Central memory CD4-positive, alpha-beta T cell (primary cell): ENCODE measurements around the gene ZNF629.

Experiments
- DNase-seq: peaks from one replicate; pipeline ENCODE4 v3.0.0; 2022

ZNF629 gene

DNA sequence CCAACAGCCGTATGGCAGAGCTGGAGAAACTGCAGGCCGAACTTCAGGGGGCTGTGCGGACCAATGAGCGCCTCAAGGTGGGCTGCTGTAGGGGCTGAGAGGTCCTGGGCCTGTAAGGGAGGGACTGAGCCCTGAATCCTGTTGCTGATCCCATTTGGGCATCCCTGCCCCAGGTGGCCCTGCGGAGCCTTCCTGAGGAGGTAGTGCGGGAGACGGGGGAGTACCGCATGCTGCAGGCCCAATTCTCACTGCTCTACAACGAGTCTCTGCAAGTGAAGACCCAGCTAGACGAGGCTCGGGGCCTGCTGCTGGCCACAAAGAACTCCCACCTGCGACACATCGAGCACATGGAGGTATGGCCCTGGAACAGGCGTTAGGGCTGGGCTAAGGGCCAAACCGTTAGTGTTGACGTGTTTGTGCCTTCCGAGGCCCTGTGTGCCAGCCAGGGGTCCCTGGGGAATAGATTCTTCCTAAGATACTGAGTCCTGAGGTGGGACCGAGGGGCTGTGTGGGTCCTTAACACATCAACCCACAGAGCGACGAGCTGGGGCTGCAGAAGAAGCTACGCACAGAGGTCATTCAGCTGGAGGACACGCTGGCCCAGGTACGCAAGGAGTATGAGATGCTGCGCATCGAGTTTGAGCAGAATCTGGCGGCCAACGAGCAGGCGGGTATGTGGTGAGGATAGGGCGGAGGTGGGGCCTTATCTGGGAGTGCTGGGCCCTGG, 20.6 kb downstream of the ZNF629 start:
- no peak for DNase-seq

DNA sequence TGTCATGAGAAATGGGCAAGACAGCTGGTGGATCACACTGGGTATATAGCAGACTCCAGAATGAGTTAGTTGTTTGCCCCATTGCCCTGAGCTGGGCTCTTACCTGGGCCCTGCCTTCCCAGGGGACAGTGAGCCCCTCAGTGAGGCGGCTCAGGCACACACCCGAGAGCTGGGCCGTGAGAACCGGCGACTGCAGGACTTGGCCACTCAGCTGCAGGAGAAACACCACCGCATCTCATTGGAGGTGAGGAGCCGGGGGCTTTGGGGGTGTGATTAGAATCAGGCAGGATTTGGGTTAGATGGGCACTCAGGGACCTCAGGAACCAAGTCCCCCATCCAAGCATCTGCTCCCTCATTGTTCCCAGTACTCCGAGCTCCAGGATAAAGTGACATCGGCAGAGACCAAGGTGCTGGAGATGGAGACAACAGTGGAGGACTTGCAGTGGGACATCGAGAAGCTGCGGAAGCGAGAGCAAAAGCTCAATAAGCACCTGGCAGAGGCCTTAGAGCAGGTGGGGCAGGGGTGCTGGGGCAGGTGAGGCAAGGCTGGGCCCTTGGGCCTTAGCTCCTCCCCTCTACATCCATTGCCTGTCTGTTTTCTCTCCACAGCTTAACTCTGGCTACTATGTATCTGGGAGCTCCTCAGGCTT, 22.1 kb downstream of the ZNF629 start:
- no peak for DNase-seq

DNA sequence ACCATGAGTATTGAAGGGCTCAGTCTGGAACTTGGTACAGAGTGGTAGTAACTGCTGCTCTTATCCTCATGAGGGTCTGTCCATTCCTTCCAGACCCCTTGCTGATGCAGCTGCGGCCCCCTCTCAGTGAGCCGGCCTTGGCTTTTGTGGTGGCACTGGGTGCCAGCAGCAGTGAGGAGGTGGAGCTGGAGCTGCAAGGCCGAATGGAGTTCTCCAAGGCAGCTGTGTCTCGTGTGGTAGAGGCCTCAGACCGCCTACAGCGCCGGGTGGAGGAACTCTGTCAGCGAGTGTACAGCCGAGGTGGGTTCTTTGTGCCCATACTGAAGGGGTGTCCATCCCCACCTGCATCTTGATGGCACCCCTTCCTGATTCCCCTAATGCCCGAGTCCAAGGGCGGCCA, 22.9 kb downstream of the ZNF629 start:
- no peak for DNase-seq

DNA sequence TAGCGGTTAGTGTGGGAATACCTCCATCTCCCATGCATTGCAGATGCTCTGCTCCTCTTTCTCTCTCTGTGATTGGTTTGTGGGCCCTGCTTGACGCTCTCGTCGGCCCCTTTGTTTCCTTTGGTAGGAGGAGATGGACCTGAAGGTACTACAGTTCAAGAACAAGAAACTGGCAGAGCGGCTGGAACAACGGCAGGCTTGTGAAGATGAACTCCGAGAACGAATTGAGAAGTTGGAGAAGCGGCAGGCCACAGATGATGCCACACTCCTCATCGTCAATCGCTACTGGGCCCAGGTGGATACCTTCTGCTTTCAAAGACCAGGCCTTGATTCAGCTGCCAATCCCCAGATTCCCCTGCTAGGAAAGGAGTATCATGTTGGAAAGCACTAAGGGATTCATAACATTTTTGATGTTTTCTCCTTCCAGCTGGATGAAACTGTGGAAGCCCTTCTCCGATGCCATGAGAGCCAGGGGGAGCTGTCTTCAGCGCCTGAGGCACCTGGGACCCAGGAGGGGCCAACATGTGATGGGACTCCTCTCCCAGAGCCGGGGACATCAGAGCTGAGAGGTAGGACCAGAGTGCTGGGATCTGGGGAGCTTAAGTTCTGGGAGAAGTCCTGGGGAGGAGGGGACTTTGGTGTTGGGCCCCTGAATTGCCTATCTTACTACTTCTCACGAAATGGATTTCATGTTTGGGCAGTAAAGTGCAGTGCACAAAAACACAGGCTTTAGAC, 23.8 kb downstream of the ZNF629 start:
- no peak for DNase-seq

DNA sequence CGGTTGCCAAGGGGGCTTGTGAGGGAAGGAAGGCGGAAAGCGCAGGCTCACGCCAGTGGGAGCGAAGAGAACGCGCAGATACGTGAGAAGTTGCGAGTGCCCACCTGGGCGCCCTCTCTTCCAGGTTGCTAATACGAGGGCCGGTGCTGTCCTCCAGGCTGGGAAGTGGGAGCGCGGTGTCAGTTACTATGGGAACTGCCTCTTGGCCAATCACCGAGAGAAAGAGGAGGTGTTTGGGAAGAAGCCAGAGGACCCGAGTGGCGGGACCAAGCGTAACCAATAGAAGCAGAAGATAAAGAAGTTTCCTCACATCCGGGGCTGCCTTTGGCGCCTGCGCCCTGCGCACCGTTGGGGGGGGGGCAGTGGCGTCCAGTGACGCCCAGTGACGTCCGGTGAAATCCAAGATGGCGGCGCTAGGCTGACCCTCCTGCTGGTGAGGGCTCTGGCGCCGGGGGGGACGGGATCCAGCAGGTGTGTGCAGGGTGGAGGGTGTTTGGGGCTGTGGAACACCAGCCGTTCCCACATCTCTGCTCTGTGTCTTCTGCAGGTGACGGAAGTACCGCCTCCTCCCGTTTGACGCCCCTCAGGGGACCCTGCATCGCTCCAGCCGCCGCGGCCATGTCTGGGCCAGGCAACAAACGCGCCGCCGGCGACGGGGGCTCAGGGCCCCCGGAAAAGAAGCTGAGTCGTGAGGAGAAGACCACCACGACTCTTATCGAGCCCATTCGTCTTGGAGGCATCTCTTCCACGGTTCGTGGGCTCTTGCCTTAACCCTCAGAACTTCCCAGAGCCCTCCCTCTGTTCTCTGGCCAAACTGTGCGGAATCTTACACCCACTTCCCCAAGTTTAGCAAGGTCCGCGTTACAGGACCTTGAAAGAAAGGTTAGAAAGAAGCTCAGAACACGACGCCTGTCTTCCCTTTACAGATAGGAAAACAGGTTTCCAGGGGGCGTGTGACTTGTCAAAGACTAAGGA, 24.8 kb downstream of the ZNF629 start, which contains the start of the genes CFAP119 and RNF40:
TSS of gene CFAP119 (minus strand) at position 135 of the 975 bp plus-strand sequence. CDS start 314 bp downstream, outside the sequence.
TSS of gene RNF40 (plus strand) at position 395 of the 975 bp plus-strand sequence. CDS start at position 619, 224 bp downstream.
- DNase-seq: peak; percentile 92

DNA sequence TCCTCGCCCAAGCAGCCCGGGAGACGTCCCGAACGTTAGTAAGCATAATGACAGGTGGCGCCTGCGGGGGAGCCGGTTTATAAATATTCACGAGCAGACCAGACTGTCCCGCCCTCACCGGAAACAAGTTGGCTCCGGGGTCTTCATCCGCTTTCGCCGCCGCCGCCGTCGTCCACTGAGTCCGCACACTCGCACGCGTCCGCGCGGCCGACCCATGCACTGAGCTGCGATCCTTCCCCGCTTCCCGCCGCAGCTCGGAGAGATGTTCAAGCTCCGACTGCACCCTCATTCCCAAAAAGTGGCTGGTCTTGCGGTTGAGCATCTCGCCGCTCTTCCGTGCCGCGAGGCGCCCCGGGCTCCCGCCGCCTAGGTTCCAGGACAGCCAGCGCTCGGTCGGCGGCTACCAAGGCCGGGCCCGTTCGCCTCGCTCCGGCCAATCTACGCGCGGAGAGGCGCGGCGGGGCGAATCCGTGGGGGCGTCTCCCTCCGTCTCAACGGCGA, 25.5 kb downstream of the ZNF629 start:
- no peak for DNase-seq

DNA sequence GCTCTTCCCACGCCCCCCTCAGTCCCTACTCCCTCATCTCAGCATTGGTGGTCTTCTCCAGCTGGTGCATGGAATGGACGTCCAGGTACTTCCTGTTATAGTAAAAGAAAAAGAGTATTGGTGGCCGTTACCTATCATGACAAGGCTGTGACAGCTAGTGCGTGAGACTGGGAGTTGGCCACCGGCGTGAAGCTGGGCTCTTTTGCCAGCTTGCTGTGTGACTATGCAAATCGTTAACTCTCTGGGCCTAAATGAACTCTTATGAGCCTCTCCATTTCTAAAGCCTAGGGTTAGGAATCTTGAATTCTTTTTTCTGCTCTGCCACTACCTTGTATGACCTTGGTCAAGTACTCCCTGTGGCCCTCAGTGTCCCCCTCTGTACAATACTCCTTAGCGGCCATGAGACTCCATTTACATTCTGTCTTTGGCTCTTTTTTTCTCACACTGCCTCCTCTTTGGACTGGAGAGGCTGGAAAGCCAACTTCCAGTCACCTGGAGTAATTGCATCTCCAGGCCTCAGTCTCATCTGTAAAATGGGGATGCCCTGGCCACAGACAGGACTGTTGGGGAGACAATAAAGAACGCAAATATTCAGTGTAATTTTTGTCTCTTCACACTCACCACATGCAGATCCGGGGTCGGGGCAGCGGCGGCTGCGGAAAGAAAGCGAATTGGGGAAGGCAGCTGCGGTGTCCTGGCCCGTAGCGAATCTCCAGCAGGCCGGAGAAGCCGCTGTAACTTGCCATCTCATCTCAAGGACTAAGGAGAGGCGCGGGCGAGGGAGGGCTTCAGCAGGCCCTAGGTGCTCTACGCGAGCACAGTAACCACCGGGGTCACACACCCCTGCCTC, 26.2 kb downstream of the ZNF629 start:
- DNase-seq: no peak

DNA sequence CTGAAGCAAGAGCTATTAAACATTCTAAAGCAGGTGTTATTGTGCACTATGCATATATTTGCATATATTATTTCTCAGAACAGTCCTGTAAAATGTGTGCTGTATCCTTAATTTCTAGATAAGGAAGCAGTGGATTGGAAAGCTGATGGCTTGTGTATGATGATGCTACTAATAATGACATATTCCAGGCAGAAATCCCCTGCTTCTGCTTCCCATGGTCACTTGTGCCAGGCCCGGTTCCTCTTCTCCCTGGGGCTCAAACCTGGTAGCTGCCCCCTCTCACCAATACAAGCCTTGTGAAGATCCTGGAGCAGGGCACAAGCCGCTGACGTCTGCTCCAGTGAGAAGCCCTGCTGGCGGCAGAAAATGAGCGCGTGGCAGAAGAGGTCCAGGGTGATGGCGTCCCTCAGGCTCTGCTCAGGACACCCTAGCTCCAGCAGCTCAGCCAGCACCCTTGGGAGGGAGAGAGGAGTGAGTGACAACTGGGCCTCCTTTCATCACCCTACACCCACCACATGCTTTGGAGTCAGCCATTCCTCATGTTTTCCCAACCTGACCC, 26.9 kb downstream of the ZNF629 start:
- DNase-seq: no peak

DNA sequence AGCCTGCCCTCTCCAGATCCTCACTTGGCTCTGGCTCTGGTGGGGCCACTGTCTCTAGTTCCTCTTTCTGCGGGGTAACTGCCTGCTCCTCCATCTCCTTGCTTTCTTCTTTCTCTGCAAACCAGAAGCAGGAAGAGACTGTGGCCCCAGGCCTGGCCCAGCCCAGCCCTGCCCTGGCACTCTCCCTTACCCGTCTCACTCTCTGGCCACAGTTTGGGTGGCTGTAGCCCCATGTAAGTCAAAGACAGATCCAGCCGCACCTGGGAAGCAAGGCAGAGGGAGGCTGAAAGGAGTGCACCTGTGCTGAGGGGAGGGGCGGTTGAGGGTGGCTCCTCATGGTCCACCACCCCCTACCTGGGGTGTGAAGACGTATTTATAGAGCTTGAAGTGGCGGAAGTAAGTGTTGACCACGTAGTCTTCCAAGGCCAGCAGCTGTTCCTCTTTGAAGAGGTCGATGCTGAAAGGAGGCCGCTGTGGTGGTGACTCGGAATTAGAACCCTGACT, 28.0 kb downstream of the ZNF629 start:
- no peak for DNase-seq

DNA sequence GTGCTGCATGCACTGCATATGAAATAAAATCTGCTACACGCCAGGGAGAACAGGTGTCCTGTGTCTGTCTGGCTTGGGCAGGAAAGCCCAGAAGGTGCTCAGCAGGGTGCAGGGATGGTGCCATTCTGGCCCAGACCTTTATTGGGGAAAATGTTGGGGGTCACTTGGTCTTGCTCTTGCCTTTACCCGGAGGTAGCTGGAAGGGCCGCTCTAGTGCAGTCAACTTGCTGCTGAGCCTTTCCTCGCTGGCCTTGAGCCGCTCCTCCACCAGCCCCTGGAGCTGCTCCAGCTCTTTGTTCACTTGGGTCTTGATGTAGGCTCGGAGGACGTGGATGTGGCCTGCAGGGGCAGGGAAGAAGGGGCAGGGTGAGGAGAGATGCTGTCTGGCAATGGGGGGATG, 29.7 kb downstream of the ZNF629 start:
- DNase-seq: no peak

DNA sequence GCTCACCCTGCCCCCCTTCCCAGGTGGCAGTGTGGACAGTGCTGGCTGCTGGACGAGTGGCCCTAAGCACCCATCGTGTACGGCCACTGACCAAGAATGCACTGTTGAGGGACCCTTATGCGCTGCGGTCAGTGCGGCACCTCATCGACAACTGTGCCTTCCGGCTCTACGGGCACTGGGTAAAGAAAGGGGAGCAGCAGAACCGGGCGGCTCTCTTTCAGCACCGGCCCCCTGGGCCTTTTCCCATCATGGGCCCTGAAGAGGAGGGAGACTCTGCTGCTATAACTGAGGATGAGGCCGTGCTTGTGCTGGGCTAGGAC, 30.3 kb downstream of the ZNF629 start:
- no peak for DNase-seq

DNA sequence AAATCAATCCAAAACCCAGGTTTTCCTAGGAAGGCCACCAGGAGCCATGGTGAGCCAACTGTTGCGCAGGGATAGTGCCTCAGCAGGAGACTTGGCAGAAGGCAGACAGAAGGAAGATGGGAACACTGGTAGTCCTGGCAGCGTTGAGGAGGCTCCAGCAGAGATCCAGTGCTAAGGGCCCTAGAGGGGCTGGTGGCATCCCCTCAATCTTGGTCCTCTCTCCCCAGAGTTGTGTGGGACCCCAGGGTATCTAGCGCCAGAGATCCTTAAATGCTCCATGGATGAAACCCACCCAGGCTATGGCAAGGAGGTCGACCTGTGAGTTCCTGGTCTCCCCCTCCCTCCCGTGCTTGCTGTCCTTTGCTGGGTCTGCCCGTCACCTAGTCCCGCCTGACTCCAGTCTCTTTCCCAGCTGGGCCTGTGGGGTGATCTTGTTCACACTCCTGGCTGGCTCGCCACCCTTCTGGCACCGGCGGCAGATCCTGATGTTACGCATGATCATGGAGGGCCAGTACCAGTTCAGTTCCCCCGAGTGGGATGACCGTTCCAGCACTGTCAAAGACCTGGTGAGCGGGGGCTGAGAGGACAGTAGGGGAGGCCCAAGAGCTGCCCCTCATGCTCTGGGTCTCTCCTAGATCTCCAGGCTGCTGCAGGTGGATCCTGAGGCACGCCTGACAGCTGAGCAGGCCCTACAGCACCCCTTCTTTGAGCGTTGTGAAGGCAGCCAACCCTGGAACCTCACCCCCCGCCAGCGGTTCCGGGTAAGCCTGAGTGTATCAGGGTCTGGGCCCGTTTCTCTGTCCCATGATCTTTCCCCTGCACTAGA, 30.8 kb downstream of the ZNF629 start:
- no peak for DNase-seq

DNA sequence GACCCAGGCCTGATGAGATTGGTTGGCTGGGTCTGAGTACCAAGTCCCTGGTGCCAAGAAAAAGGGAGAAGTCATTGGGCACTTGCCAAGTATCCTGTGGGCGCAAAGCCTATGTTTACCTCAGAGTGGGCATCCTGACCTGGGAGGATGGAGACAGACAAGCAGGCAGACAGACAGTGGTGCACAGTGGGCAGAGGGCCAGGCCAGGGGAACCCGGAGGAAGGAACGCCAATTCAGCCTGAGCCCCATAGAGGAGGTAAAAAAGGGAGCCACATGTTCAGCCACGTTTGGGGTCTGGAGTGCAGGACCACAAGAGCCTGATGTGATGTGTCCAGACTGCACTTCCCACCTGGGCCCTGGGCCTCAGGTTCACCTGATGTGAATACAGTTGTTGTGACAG, 33.4 kb downstream of the ZNF629 start:
- DNase-seq: no peak

DNA sequence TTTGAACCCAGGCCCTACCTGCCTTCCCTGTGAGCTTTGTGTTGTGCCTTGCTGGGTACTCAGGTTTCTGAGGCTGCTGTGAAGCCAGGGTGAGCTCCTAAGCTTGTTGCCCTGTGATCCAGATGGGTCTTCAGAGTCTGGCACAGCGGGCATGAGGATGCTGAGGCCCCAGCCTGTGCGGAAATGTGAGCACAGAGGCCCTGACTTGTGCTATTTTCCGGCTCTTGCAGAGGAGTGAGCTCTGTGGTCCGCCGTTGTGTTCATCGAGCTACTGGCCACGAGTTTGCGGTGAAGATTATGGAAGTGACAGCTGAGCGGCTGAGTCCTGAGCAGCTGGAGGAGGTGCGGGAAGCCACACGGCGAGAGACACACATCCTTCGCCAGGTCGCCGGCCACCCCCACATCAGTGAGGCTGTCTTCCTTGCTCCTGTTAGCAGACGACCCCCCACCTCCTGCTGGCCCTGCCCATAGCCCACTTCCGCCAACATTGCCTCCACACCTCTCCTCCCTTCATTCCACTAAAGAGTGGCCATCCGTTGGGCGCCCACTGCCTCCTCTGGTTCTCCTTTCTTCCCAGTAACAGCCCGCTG, 36.0 kb downstream of the ZNF629 start:
- DNase-seq: no peak

DNA sequence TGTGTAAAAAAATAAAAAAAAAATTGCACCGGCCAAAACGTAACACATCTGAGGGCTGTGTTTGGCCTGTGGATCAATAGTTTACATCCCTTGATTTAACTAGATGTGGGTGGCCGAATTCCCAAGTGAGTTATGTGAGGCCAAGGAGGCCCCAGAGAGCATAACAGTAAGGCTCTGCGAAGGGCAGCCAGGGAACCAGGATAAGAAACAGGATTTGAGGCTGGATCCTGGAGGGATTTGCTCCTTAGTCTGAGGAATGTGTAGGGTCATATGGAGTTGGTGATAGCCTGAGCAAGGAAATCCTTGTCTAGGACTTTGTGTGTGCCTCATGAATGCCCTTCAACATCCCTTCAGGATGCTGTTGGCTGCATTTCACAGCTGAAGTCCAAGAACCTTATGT, 36.8 kb downstream of the ZNF629 start:
- no peak for DNase-seq

DNA sequence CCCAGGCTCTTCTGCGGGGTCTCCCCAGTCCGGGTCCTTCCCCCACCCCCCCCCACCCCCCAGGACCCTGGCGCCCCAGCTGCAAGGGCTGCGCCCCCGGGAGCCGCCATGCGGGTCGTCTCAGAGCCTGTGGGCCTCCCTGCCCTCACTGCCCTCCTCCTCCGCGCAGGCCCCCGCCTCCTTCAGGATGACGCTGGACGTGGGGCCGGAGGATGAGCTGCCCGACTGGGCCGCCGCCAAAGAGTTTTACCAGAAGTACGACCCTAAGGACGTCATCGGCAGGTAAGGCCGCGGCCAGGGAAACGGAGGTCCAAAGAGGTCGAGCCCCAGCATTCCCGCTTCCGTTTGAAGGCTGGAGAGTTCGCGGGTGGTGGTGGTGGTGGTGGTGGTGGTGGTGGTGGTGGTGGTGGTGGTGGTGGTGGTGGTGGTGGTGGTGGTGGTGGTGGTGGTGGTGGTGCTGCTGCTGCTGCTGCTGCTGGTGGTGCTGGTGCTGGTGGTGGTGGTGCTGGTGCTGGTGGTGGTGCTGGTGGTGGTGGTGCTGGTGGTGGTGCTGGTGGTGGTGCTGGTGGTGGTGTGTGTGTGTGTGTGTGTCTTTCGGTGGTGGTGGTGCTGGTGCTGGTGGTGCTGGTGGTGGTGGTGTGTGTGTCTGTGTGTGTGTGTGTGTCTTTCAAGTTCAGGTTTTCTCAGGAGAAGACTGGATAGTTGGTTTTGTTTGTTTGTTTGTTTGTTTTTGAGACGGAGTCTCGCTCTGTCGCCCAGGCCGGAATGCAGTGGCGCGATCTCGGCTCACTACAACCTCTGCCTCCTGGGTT, 38.2 kb downstream of the ZNF629 start:
- no peak for DNase-seq

DNA sequence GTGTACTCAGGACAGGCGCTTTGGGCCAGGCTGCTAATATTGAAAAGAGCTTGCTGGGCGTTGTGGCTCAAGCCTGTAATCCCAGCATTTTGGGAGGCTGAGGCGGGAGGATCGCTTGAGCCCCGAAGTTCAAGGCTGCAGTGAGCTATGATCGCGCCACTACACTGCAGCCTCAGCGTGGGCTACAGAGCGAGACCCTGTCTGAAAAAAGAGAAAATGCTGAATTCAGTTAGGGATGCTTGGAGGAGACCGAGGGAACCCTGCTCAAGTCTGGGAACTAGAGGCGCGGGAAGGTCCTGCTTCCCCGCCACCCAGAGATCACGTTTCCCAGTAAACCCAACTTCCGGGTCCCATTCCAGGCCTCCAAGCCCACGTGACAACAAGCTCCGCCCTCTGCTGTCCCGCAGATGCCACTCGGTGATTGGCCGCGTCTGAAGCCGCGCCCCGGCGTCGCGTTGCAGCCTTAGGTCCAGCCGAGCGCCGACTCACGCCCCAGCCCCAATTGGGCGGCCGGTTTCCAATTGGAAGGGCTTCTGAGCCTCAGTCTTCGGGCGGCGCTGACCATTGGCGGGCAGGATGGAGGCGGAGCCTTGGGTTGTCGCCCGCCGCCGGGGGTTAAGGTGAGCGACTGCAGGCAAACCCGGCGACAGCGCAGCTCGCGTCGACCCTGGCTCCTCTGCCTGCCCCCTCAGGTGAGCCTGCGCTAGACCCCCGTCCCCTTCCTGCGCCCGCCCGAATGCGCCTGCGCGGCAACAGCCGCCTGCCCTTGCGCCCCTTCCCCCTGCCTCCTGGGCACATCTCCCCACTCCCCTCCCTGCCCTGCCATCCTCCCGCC, 39.0 kb downstream of the ZNF629 start, which contains the start of gene PHKG2:
TSS of gene PHKG2 (plus strand) at position 627 of the 835 bp plus-strand sequence. CDS start 396 bp downstream, outside the sequence.
- DNase-seq: peak; percentile 96

DNA sequence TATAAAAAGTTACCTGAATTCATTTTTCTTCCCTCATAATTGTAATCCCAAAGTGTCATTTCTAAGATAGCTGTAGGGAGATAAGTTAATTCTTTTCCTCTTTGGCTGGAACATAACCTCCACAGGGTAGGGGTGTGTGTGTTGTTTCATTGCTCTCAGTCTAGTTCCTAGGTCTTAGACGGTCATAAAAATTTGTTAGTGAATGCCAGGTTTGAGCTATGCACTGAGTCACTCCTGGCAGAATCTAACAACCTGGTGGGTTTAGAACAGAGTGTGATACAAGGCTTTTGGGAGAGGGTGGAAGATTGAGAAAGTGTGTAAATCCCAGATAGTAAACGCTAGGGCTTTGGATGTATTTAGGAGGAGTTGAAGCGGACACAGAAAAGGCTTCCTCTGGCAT, 39.7 kb downstream of the ZNF629 start:
- no peak for DNase-seq
